Lower lobe of right lung (tissue), 2 donors: Measurements from ENCODE around the gene ENTPD8. TPM values are rescaled to one million over a fixed set of nuclear protein-coding genes. Genes with fewer than 3 reads are reported as not detected.
A peak's percentile ranks its signal among the peaks of the same experiment; 100 is the strongest.

Experiments used
- ATAC-seq, 2 donors: fragments of 200-7000 bp; cut with Tn5 transposase; one replicate each; pipeline ENCODE4 v1.9.1; 2020 to 2022; ENCODE audit warnings: mild to moderate bottlenecking in 2 of 2, moderate library complexity in 2 of 2
- DNase-seq: peaks from one replicate; pipeline ENCODE4 v3.0.0-alpha.2; 2020
- H3K27ac ChIP-seq: fragments of 200-600 bp; one replicate; pipeline ENCODE4 v1.8.0; 2022
- H3K27me3 ChIP-seq: fragments of 200-600 bp; one replicate; pipeline ENCODE4 v1.8.0; 2022; ENCODE audit warnings: low read depth
- H3K36me3 ChIP-seq: fragments of 200-600 bp; one replicate; pipeline ENCODE4 v1.8.0; 2022; ENCODE audit warnings: mild to moderate bottlenecking
- H3K4me1 ChIP-seq: fragments of 200-600 bp; one replicate; pipeline ENCODE4 v1.8.0; 2022
- H3K4me3 ChIP-seq: fragments of 200-600 bp; one replicate; pipeline ENCODE4 v1.8.0; 2022; ENCODE audit warnings: mild to moderate bottlenecking
- H3K9me3 ChIP-seq: fragments of 200-600 bp; one replicate; pipeline ENCODE4 v1.8.0; 2022
- CTCF ChIP-seq: fragments of 200-600 bp; IDR thresholded peaks from one replicate; pipeline ENCODE4 v1.8.0; 2022; ENCODE audit warnings: antibody characterized with exemption, mild to moderate bottlenecking
- intact Hi-C: fragments of 100-400 bp; cut with DNase I; formaldehyde crosslinking; loops from one replicate; pipeline ENCODE4 v1.11.0; 2022
- total RNA-seq: library from RNA; stranded (reverse); fragmentation: NEBNext Ultra II Directional; extraction: Animal tissue kit (Norgen Biotek cat#: 25700); gene quantifications from one replicate; pipeline ENCODE4 v1.2.1, GENCODE V29; 2021
- donor health status: DM: no; HTN: yes; CAD: no; lungs with severe emphysema.

Gene ENTPD8
- total RNA-seq, 1 donor from 2014 or later, result 0.15 TPM

- ATAC-seq (no peak), DNase-seq (peak; percentile 48)
- intact Hi-C loops, result no loop called here
Measured at GRCh38 chr9:137455359-137455991, 14.3 kb upstream of the ENTPD8 start.

GRCh38 chr9:137454597-137455358, 13.6 kb upstream of the ENTPD8 start:
- ATAC-seq, result peak; percentile 4
- H3K4me1 ChIP-seq, result peaks cover 33% of the 10 kb centered on the region
- intact Hi-C loops, result no loop called here
- no peaks in the 10 kb centered on the region for H3K27me3 ChIP-seq
- peak; percentile 63 for DNase-seq
- H3K27ac ChIP-seq, result peak overlapping the region; percentile 84
- H3K36me3 ChIP-seq, result no peaks in the 10 kb centered on the region
- no peak for TF ChIP-seq CTCF
- peak overlapping the region; percentile 62 for H3K4me3 ChIP-seq
- H3K9me3 ChIP-seq, result no peaks in the 10 kb centered on the region

More at GRCh38 chr9:137455359-137455991, 14.3 kb upstream of the ENTPD8 start:
- Histone ChIP-seq H3K27ac (no peak overlapping the region), H3K27me3 (no peaks in the 10 kb centered on the region), H3K9me3 (no peaks in the 10 kb centered on the region), H3K36me3 (no peaks in the 10 kb centered on the region), H3K4me1 (peaks cover 34% of the 10 kb centered on the region), H3K4me3 (no peak overlapping the region)
- no peak for TF ChIP-seq CTCF

- peak; percentile 65 to 66 for ATAC-seq
- intact Hi-C loops, result no loop called here
- DNase-seq, result peak; percentile 84
- Histone ChIP-seq H3K9me3 (no peaks in the 10 kb centered on the region), H3K27me3 (no peaks in the 10 kb centered on the region), H3K27ac (peak overlapping the region; percentile 84), H3K4me3 (peak overlapping the region; percentile 62), H3K36me3 (no peaks in the 10 kb centered on the region), H3K4me1 (peaks cover 28% of the 10 kb centered on the region)
- no peak for TF ChIP-seq CTCF
Measured at GRCh38 chr9:137454145-137454596, 13.0 kb upstream of the ENTPD8 start.

GRCh38 chr9:137453643-137454081, 12.5 kb upstream of the ENTPD8 start:
- Histone ChIP-seq H3K36me3 (no peaks in the 10 kb centered on the region), H3K9me3 (no peaks in the 10 kb centered on the region), H3K4me3 (peak overlapping the region; percentile 52), H3K27ac (no peak overlapping the region), H3K4me1 (peaks cover 27% of the 10 kb centered on the region), H3K27me3 (no peaks in the 10 kb centered on the region)
- peak; percentile 87 for DNase-seq
- TF ChIP-seq CTCF, result no peak
- ATAC-seq, result peak; percentile 82 to 84
- intact Hi-C loops, result no loop called here

- no peak overlapping the region for H3K27ac ChIP-seq
- intact Hi-C loops, result no loop called here
- H3K27me3 ChIP-seq, result no peaks in the 10 kb centered on the region
- H3K9me3 ChIP-seq, result no peaks in the 10 kb centered on the region
- no peaks in the 10 kb centered on the region for H3K36me3 ChIP-seq
- H3K4me3 ChIP-seq, result peak overlapping the region; percentile 52
- no peak for TF ChIP-seq CTCF
- ATAC-seq (peak; percentile 2), DNase-seq (peak; percentile 63)
- peaks cover 20% of the 10 kb centered on the region for H3K4me1 ChIP-seq
Measured at GRCh38 chr9:137452761-137453642, 11.8 kb upstream of the ENTPD8 start.
